ENCODE measurements around the gene NMS.

NMS gene

DNA sequence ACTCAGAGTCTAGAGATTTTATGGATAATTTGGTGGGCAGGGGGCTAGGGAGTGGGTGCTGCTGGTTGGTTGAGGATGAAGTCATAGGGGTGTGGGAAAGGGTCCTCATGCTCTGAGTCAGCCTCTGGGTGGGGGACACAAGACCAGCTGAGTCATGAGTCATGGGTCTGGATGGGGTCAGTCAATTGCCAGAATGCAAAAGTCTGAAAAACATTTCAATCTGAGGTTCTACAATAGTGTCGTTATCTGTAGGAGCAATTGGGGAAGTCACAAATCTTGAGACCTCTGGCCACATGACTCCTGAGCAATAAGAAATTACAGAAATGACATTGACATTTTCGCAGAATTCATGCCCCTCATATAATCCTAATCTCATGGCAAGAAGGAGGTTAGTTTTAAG is 15.1 kb downstream of the NMS start:
- DNase-seq = no peak

DNA sequence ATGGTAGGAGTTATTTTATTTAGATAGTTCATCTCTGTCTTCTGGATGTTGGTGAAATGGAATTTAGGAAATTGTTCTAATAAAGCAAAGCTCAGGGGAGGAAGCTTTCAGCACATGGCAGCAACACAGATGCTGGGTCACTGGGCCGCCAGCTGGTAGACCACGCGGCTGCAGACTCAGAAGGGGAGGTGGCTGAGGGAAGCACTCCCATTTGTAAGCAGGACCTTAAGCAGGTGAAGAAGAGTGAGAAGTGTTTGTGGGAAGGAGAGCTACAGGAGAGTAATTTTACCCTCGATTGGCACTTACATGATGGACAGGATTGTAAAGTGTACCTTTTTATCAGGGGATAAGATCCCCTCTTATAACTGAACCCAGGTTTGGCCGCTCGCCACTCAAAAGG is 24.4 kb downstream of the NMS start:
- DNase-seq = no peak

GRCh38 chr2:100502782-100503181 is 32.5 kb downstream of the NMS start:
- no peak for DNase-seq

- no peak for DNase-seq
These were observed 34.3 kb downstream of the NMS start for GRCh38 chr2:100504542-100504941.

DNA sequence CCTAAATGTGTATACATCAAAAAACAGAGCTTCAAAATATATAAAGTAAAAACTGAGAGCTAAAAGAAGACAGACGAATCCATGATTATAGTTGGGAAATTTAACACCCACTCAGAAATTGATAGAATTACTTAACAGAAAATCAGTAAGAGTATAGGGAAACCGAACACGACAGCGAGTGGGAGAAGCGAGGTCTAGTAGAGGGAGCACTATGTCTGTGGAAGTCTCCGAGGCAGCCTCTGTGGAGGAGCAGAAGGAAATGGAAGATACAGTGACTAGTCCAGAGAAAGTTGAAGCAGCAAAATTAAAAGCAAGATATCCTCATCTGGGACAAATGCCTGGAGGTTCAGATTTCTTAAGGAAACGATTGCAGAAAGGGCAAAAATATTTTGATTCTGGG is 38.8 kb downstream of the NMS start:
- no peak for DNase-seq

DNA sequence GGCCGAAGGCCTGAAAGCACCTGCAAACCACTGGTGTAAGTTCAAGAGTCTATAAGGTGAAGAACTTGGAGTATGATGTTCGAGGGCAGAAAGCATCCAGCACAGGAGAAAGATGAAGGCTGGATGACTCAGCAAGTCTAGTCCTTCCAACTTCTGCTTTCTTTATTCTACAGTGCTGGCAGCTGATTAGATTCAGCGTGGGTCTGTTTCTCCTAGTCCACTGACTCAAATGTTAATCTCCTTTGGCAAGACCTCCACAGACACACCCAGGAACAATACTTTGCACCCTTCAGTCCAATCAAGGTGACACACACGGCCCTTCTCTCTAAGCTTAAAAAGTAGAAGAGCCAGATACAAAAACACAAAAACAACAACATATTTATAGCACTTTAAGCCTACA is 43.4 kb downstream of the NMS start:
- no peak for DNase-seq

GRCh38 chr2:100517556-100517955 is 47.3 kb downstream of the NMS start:
- no peak for DNase-seq

DNA sequence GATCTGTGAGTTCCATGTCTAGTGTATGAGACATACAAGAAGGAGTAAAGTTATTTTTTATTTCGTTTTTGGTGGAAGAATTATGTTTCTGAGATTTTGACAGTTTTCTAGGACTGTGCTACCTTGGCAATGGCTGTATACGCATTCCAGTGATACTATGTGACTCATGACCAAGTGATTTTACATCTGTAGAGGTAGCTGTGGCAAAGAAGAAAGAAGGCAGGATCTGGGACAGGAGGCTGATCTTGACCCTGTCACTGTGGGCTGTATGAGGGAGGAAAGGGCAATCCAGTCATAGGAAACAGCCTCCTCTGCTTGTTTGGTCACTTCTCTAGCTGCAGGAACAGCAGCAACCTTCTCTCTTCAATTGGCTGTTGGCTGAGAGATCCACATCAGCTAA is 48.5 kb downstream of the NMS start:
- no peak for DNase-seq

DNA sequence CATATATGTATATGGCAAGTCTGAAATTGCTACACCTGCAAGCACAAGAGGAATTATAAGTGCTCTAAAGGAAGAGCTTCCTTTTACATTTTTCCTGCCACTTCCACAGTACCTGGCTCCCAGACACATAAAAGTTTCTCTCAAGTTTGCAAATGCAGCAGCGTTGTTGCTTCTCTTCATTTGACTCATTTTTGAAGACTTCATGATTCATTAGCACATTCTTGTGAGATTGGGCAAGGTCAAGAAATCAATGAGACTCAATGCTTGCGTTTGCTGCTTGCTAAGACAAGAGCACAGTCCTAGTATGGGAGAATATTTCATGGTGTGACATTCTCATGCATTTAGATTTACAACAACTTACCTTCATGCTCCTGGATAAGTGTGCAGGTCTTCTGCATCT is 49.9 kb downstream of the NMS start:
- DNase-seq = no peak

GRCh38 chr2:100522430-100522829 is 52.1 kb downstream of the NMS start:
- no peak for DNase-seq

DNA sequence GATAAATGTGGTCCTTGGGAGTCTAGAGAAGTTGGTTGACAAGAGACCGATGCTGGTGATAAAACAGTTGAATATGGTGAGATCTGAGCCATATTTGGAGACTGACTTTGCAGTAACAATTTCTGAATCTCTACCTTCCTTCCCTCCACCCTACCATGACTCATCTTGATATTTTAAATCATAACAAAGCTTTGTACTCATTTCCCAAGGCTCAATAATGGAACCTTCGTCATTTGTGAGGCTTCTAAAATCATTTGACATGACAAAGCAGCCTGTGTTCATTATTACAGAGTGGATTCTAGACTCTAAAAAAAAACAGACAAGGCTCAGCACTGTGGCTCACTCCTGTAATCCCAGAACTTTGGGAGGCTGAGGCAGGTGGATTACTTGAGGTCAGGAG is 54.0 kb downstream of the NMS start:
- DNase-seq = no peak

DNA sequence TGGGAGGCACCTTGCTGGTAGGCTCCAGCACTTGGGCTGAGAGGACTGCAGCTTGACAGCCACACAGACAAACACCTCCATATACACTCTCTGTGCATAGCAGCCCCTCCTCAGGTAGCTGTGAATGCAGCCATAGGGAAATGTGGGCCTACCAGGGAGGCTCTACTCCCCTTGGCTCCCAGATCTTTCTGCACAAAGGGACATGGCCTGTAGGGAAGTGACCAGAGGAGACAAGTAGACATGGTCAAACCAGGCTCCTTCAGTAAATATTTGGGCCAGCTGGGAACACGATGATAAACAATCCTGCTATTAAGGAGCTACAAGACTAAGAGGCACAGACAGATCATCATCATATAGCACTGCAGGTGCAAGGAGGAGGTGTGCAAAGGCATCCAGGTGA is 56.6 kb downstream of the NMS start:
- DNase-seq = no peak

- DNase-seq = no peak
These were observed 57.2 kb downstream of the NMS start for GRCh38 chr2:100527440-100528015.

GRCh38 chr2:100529176-100529575 is 58.9 kb downstream of the NMS start:
- no peak for DNase-seq

DNA sequence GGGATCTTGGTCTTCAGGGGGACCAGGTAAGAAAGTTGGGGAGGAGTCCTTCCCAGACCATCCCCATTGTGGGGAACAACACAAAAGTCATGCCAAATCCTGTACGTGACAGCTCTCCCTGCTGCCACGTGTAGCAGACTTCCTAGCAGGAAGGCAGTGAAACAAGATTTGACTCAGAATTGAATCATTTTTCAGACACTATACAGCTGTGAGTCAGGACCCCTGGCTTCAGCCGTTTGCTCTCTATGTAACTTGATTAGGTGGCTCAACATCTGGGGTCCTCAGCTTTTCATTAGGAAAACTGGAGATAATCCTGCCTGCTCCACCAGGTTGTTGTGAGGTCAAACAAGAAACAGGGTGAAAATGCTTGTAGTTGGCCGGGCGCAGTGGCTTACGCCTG is 59.6 kb downstream of the NMS start:
- no peak for DNase-seq

All from NCI-H2227 treated with DMSO at 0.1 percent for 48 hours (cell line).